Prostate gland (tissue), 2 donors: Measurements from ENCODE around the gene TNIP2.

Source experiments
- CTCF ChIP-seq, 4 experiments: fragments of 200-600 bp in 2 of 4; fragments of 450-650 bp in 2 of 4; sonication (generic) in 2 of 4; IDR thresholded peaks; 1 replicate in 3 of 4; 2 replicates in 1 of 4; pipeline ENCODE4 v1.5.1; 2016 to 2019; ENCODE audit warnings: antibody characterized with exemption in 4 of 4, mild to moderate bottlenecking in 2 of 4, moderate library complexity in 2 of 4
- POLR2A ChIP-seq: fragments of 450-650 bp; IDR thresholded peaks from one replicate; pipeline ENCODE4 v1.6.1; 2016; ENCODE audit warnings: antibody characterized with exemption, mild to moderate bottlenecking
- POLR2AphosphoS5 ChIP-seq: sonication (generic); formaldehyde crosslinking; IDR thresholded peaks from one replicate; pipeline ENCODE4 v1.6.1; 2017; ENCODE audit warnings: antibody characterized with exemption

- TF ChIP-seq CTCF (IDR thresholded peaks at IDR 0.05) (no peak), POLR2AphosphoS5 (no peak), POLR2A (no peak)
These were observed 12.8 kb upstream of the TNIP2 start for GRCh38 chr4:2768921-2769336.
